GM23338 (cell line): ENCODE results near the gene DRAM2. TPM values are rescaled to one million over a fixed set of nuclear protein-coding genes. Genes with fewer than 3 reads are reported as not detected.

ENCODE experiments used
- ATAC-seq: fragments of 200-7000 bp; cut with Tn5 transposase; 3 replicates; pipeline ENCODE4 v1.9.1; 2020
- DNase-seq: peaks from one replicate; pipeline ENCODE4 v3.0.0-alpha.2; 2015; ENCODE audit warnings: low spot score
- H2AFZ ChIP-seq: fragments of 200-600 bp; sonication (generic); 2 replicates; pipeline ENCODE4 v1.8.0; 2016; ENCODE audit warnings: antibody characterized with exemption, mild to moderate bottlenecking, moderate library complexity
- H3F3A ChIP-seq: fragments of 200-600 bp; sonication (generic); replicated peaks from 2 replicates; pipeline ENCODE4 v1.8.0; 2017; ENCODE audit warnings: antibody characterized with exemption, mixed run types, low read depth
- H3K27ac ChIP-seq: fragments of 200-600 bp; sonication (generic); 2 replicates; pipeline ENCODE4 v1.6.1; 2016; ENCODE audit warnings: low read depth
- H3K27me3 ChIP-seq: fragments of 200-600 bp; sonication (generic); 2 replicates; pipeline ENCODE4 v1.8.0; 2016; ENCODE audit warnings: mild to moderate bottlenecking, mixed run types, moderate library complexity; ENCODE audit not compliant: insufficient read depth
- H3K36me3 ChIP-seq: fragments of 200-600 bp; sonication (generic); 2 replicates; pipeline ENCODE4 v1.8.0; 2016; ENCODE audit warnings: mild to moderate bottlenecking; ENCODE audit not compliant: insufficient read depth
- H3K4me1 ChIP-seq: fragments of 200-600 bp; sonication (generic); 2 replicates; pipeline ENCODE4 v1.8.0; 2016; ENCODE audit warnings: mild to moderate bottlenecking, moderate library complexity; ENCODE audit not compliant: insufficient read depth
- H3K4me2 ChIP-seq: fragments of 200-600 bp; sonication (generic); 2 replicates; pipeline ENCODE4 v1.7.1; 2017; ENCODE audit warnings: mixed run types
- H3K4me3 ChIP-seq: fragments of 200-600 bp; sonication (generic); 2 replicates; pipeline ENCODE4 v1.6.1; 2016; ENCODE audit warnings: mixed run types
- H3K79me2 ChIP-seq: fragments of 200-600 bp; sonication (generic); replicated peaks from 2 replicates; pipeline ENCODE4 v1.8.0; 2017; ENCODE audit warnings: mild to moderate bottlenecking; ENCODE audit not compliant: insufficient read depth
- H3K9me2 ChIP-seq: fragments of 200-600 bp; sonication (generic); 2 replicates; pipeline ENCODE4 v1.8.0; 2017; ENCODE audit not compliant: insufficient read depth
- H4K20me1 ChIP-seq: fragments of 200-600 bp; sonication (generic); replicated peaks from 2 replicates; pipeline ENCODE4 v1.8.0; 2017; ENCODE audit warnings: mild to moderate bottlenecking; ENCODE audit not compliant: insufficient read depth
- H3K27ac Mint-ChIP-seq: 2 replicates; pipeline ENCODE4 v1.8.0; 2020; ENCODE audit warnings: inconsistent platforms, mild to moderate bottlenecking, moderate library complexity, mixed read lengths
- H3K27me3 Mint-ChIP-seq: 3 replicates; pipeline ENCODE4 v1.8.0; 2022; ENCODE audit warnings: low read depth, mild to moderate bottlenecking, moderate library complexity, mixed read lengths, inconsistent platforms; ENCODE audit not compliant: insufficient read depth, poor library complexity
- H3K36me3 Mint-ChIP-seq: 3 replicates; pipeline ENCODE4 v1.8.0; 2021; ENCODE audit warnings: low read depth, mild to moderate bottlenecking, inconsistent platforms, moderate library complexity, mixed read lengths
- H3K4me1 Mint-ChIP-seq: 3 replicates; pipeline ENCODE4 v1.8.0; 2020; ENCODE audit warnings: mild to moderate bottlenecking, inconsistent platforms, mixed read lengths
- H3K4me3 Mint-ChIP-seq: 3 replicates; pipeline ENCODE4 v1.8.0; 2021; ENCODE audit warnings: moderate library complexity, mild to moderate bottlenecking, inconsistent platforms, mixed read lengths
- H3K9me3 Mint-ChIP-seq: 3 replicates; pipeline ENCODE4 v1.8.0; 2020; ENCODE audit warnings: moderate library complexity, mild to moderate bottlenecking, inconsistent platforms, mixed read lengths
- CREB1 ChIP-seq: fragments of 250-450 bp; sonication (Bioruptor Pico); IDR thresholded peaks from 2 replicates; pipeline ENCODE4 v1.5.0; 2020; ENCODE audit warnings: low read depth, mild to moderate bottlenecking, moderate library complexity
- EZH2 ChIP-seq: fragments of 200-600 bp; sonication (generic); IDR thresholded peaks from one replicate; pipeline ENCODE4 v1.8.0; 2017; ENCODE audit warnings: antibody characterized with exemption, mild to moderate bottlenecking, low read depth; ENCODE audit not compliant: unreplicated experiment
- NANOG ChIP-seq: IDR thresholded peaks from 2 replicates; pipeline ENCODE4 v1.6.1; 2016; ENCODE audit warnings: antibody characterized with exemption, borderline replicate concordance
- POLR2AphosphoS5 ChIP-seq: IDR thresholded peaks from 2 replicates; pipeline ENCODE4 v1.6.1; 2016; ENCODE audit warnings: antibody characterized with exemption, low read depth
- ZNF331 ChIP-seq: fragments of 250-450 bp; sonication (Bioruptor Pico); IDR thresholded peaks from 2 replicates; pipeline ENCODE4 v1.5.0; 2020; ENCODE audit warnings: low read depth, mild to moderate bottlenecking, moderate library complexity
- polyA plus RNA-seq: library from polyadenylated mRNA; unstranded; fragments of >200 nt; fragmentation: Nextera tagmentation; extraction: Ambion mirVana; gene quantifications from 2 replicates; pipeline ENCODE4 v1.2.1, GENCODE V29; 2016
- total RNA-seq: library from RNA; depleted of rRNA; stranded (reverse); fragments of >200 nt; shearing (Covaris generic); gene quantifications from 2 replicates; pipeline ENCODE4 v1.2.3, GENCODE V29; 2014
- TF ChIP-seq, protein P1 (sequence below): IDR thresholded peaks from 2 replicates; pipeline ENCODE4 v1.6.1; 2016; ENCODE audit warnings: antibody characterized with exemption
- TF ChIP-seq, protein P2 (sequence below), 2 experiments: fragments of 200-600 bp in 1 of 2; sonication (generic) in 1 of 2; conservative IDR thresholded peaks; 2 replicates each; pipeline versions ENCODE4 v1.5.1 to v1.6.1; 2016 to 2017; ENCODE audit warnings: antibody characterized with exemption in 2 of 2, low read depth in 2 of 2, mild to moderate bottlenecking in 2 of 2, moderate library complexity in 1 of 2
- TF ChIP-seq, protein P3 (sequence below): IDR thresholded peaks from one replicate; pipeline ENCODE4 v1.6.1; 2018; ENCODE audit warnings: antibody characterized with exemption; ENCODE audit not compliant: unreplicated experiment

Gene DRAM2
- total and polyA plus RNA-seq, 2 experiments from 2014 or later = 22.9 to 45.9 TPM

DNA sequence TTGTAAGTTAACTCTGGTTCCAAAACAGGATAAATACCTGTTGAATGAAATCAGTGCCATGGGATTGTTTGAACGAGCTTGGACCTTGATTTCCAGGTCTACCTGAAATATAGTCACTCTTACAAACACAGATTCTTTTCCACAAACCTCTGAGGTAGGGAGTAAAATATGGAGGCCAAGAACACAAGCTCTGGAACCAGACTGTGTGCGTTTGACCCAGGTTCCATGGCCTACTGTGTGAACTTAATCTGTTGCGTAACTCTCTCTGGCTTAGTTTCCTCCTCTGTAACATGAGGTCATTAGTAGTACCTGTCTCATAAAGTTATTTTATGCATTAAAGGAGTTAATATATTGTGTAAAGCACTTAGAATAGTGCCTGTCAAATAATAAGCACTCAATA, 35.5 kb upstream of the DRAM2 start:
- Mint-ChIP-seq H3K27me3 (no peaks in the 10 kb centered on the region), H3K9me3 (no peaks in the 10 kb centered on the region), H3K36me3 (no peaks in the 10 kb centered on the region; the same call in 2 of the 3 replicates), H3K4me1 (no peaks in the 10 kb centered on the region), H3K27ac (no peak overlapping the region), H3K4me3 (no peak overlapping the region)
- H4K20me1 ChIP-seq = no peaks in the 10 kb centered on the region
- no peak overlapping the region for H3K4me3 ChIP-seq
- no peaks in the 10 kb centered on the region for H3K36me3 ChIP-seq
- TF ChIP-seq ZNF331 (no peak), CREB1 (CRISPR knock-in tag) (no peak), NANOG (no peak)
- TF ChIP-seq, protein P1, sequence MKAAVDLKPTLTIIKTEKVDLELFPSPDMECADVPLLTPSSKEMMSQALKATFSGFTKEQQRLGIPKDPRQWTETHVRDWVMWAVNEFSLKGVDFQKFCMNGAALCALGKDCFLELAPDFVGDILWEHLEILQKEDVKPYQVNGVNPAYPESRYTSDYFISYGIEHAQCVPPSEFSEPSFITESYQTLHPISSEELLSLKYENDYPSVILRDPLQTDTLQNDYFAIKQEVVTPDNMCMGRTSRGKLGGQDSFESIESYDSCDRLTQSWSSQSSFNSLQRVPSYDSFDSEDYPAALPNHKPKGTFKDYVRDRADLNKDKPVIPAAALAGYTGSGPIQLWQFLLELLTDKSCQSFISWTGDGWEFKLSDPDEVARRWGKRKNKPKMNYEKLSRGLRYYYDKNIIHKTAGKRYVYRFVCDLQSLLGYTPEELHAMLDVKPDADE = no peak
- no peaks in the 10 kb centered on the region for H3K4me1 ChIP-seq
- no peak for DNase-seq
- H3K27me3 ChIP-seq = no peaks in the 10 kb centered on the region
- no peaks in the 10 kb centered on the region for H3K79me2 ChIP-seq
- H3K4me2 ChIP-seq = no peak overlapping the region
- no peak overlapping the region for H3K27ac ChIP-seq
- H3K9me2 ChIP-seq = no peaks in the 10 kb centered on the region
- no peak for ATAC-seq
- no peak overlapping the region for H2AFZ ChIP-seq
- H3F3A ChIP-seq = no peaks in the 10 kb centered on the region

DNA sequence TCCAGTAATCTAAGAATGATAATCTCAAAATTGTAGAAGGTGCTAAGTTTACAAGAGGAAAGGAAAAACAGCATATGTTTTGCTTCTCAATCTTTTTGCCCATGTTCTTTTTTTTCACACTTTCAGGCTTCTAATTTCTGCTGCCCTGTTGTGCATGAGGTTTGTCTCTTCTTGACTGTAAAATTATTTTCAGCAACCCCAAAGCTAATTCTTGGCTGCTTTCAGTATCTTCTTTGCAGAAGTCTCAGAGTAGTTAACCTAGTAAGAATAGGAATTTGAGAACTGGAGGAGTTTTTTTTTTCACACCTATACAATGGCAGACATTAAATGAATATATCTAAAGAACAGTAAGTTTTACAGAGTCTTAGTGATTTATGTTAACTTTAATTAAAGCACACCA, 34.2 kb upstream of the DRAM2 start:
- peaks cover 3% of the 10 kb centered on the region; the same call in 1 of the 3 replicates for H3K36me3 Mint-ChIP-seq
- H3K79me2 ChIP-seq = no peaks in the 10 kb centered on the region
- no peaks in the 10 kb centered on the region for H3K9me3 Mint-ChIP-seq
- no peak overlapping the region for H2AFZ ChIP-seq
- H3K27ac ChIP-seq = no peak overlapping the region
- H3F3A ChIP-seq = no peaks in the 10 kb centered on the region
- no peaks in the 10 kb centered on the region for H3K27me3 ChIP-seq
- no peaks in the 10 kb centered on the region for H3K36me3 ChIP-seq
- no peaks in the 10 kb centered on the region for H3K4me1 ChIP-seq
- H3K27me3 Mint-ChIP-seq = no peaks in the 10 kb centered on the region
- no peak overlapping the region for H3K4me2 ChIP-seq
- H3K4me1 Mint-ChIP-seq = no peaks in the 10 kb centered on the region
- H3K9me2 ChIP-seq = no peaks in the 10 kb centered on the region
- no peak for DNase-seq
- H3K27ac Mint-ChIP-seq = peak overlapping the region; percentile 60; the same call in 1 of the 2 replicates
- H4K20me1 ChIP-seq = no peaks in the 10 kb centered on the region
- H3K4me3 Mint-ChIP-seq = no peak overlapping the region
- TF ChIP-seq, protein P2, sequence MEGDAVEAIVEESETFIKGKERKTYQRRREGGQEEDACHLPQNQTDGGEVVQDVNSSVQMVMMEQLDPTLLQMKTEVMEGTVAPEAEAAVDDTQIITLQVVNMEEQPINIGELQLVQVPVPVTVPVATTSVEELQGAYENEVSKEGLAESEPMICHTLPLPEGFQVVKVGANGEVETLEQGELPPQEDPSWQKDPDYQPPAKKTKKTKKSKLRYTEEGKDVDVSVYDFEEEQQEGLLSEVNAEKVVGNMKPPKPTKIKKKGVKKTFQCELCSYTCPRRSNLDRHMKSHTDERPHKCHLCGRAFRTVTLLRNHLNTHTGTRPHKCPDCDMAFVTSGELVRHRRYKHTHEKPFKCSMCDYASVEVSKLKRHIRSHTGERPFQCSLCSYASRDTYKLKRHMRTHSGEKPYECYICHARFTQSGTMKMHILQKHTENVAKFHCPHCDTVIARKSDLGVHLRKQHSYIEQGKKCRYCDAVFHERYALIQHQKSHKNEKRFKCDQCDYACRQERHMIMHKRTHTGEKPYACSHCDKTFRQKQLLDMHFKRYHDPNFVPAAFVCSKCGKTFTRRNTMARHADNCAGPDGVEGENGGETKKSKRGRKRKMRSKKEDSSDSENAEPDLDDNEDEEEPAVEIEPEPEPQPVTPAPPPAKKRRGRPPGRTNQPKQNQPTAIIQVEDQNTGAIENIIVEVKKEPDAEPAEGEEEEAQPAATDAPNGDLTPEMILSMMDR (conservative IDR thresholded peaks at IDR 0.05; ENCODE audit: low read depth in 2 of 2) = no peak
- no peak for TF ChIP-seq POLR2AphosphoS5
- TF ChIP-seq, protein P3, sequence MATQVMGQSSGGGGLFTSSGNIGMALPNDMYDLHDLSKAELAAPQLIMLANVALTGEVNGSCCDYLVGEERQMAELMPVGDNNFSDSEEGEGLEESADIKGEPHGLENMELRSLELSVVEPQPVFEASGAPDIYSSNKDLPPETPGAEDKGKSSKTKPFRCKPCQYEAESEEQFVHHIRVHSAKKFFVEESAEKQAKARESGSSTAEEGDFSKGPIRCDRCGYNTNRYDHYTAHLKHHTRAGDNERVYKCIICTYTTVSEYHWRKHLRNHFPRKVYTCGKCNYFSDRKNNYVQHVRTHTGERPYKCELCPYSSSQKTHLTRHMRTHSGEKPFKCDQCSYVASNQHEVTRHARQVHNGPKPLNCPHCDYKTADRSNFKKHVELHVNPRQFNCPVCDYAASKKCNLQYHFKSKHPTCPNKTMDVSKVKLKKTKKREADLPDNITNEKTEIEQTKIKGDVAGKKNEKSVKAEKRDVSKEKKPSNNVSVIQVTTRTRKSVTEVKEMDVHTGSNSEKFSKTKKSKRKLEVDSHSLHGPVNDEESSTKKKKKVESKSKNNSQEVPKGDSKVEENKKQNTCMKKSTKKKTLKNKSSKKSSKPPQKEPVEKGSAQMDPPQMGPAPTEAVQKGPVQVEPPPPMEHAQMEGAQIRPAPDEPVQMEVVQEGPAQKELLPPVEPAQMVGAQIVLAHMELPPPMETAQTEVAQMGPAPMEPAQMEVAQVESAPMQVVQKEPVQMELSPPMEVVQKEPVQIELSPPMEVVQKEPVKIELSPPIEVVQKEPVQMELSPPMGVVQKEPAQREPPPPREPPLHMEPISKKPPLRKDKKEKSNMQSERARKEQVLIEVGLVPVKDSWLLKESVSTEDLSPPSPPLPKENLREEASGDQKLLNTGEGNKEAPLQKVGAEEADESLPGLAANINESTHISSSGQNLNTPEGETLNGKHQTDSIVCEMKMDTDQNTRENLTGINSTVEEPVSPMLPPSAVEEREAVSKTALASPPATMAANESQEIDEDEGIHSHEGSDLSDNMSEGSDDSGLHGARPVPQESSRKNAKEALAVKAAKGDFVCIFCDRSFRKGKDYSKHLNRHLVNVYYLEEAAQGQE = no peak
- TF ChIP-seq EZH2 = no peak
- TF ChIP-seq ZNF331 = no peak
- no peak overlapping the region for H3K4me3 ChIP-seq
- no peak for ATAC-seq
